Small intestine (tissue), 7 donors: ENCODE measurements around the gene GGA2. TPM values are rescaled to one million over a fixed set of nuclear protein-coding genes. Genes with fewer than 3 reads are reported as not detected.

ENCODE experiments used
- DNase-seq, 2 donors: peaks; one replicate each; pipeline versions ENCODE4 v3.0.0 to v3.0.0-alpha.2; 2013
- FAIRE-seq: peaks from 2 replicates; lab custom pipeline; 2012; peaks lifted over from hg19 to GRCh38; lab: Jason Lieb, UNC
- H3K27ac ChIP-seq, 3 donors: one replicate each; pipeline ENCODE4 v1.5.1; 2013; ENCODE audit warnings: low read length in 2 of 3, mild to moderate bottlenecking in 2 of 3, control low read depth in 1 of 3, inconsistent platforms in 1 of 3, low read depth in 1 of 3, moderate library complexity in 1 of 3
- H3K27me3 ChIP-seq, 3 donors: one replicate each; pipeline ENCODE4 v1.6.1; 2013; ENCODE audit warnings: low read length in 3 of 3, inconsistent platforms in 1 of 3; ENCODE audit not compliant: control insufficient read depth in 3 of 3, insufficient read depth in 3 of 3
- H3K36me3 ChIP-seq, 3 donors: one replicate each; pipeline ENCODE4 v1.6.1; 2013; ENCODE audit warnings: low read length in 3 of 3, inconsistent platforms in 1 of 3, low read depth in 1 of 3, mild to moderate bottlenecking in 1 of 3, moderate library complexity in 1 of 3; ENCODE audit not compliant: control insufficient read depth in 3 of 3, insufficient read depth in 2 of 3
- H3K4me1 ChIP-seq, 3 donors: one replicate each; pipeline ENCODE4 v1.6.1; 2013; ENCODE audit warnings: low read length in 2 of 3, inconsistent platforms in 1 of 3, low read depth in 1 of 3, mild to moderate bottlenecking in 1 of 3, moderate library complexity in 1 of 3; ENCODE audit not compliant: control insufficient read depth in 3 of 3, insufficient read depth in 2 of 3
- H3K4me3 ChIP-seq, 3 donors: one replicate each; pipeline ENCODE4 v1.5.1; 2013; ENCODE audit warnings: low read length in 3 of 3, control low read depth in 1 of 3, inconsistent platforms in 1 of 3, low read depth in 1 of 3, mild to moderate bottlenecking in 1 of 3, moderate library complexity in 1 of 3
- H3K9me3 ChIP-seq, 2 donors: one replicate each; pipeline ENCODE4 v1.6.1; 2013; ENCODE audit warnings: low read depth in 1 of 2, low read length in 1 of 2; ENCODE audit not compliant: control insufficient read depth in 2 of 2, insufficient read depth in 1 of 2
- WGBS, 3 donors: extraction: QIAGEN DNeasy Blood & Tissue Kit; methylation state at CpG; one replicate each; pipeline ENCODE4 v1.1.7; 2013; 5-methylcytosine and 5-hydroxymethylcytosine counted together
- polyA plus RNA-seq, 4 donors: library from polyadenylated mRNA; stranded (reverse) in 3 of 4; unstranded in 1 of 4; fragments of 200-250 nt in 3 of 4; fragments of 120-200 nt in 1 of 4; gene quantifications; one replicate each; pipeline versions ENCODE4 v1.2.1 to v1.2.3, GENCODE V29; 2013
- donor health status: healthy with polysubstance abuse.
- donor health status: control.
- donor health status: control.
- donor health status: Bipolar disorder and iron deficiency.
- donor health status: healthy.

Gene GGA2
- polyA plus RNA-seq, 4 donors, result 9.2 to 107 (median 11.1) TPM

DNA sequence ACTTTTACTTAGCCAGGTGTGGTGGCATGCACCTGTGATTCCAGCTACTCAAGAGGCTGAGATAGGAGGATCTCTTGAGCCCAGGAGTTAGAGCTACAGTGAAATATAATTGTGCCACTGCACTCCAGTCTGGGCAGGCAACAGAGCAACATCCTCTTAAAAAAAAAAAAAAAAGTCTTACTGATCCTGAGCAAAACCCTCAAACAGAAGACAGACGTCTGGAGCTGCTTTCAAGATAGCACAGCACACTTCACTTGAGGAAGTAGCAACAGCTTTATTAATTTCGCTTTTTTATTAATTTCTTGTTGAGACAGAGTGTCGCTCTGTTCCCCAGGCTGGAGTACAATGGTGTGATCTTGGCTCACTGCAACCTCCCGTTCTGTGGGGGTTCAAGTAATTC lies 10.2 kb upstream of the GGA2 start:
- peaks cover 7 to 37% (median 8%) of the 10 kb centered on the region in 3 donors for H3K36me3 ChIP-seq
- no peaks in the 10 kb centered on the region for H3K27me3 ChIP-seq
- peak overlapping the region in 1 of 3 donors; percentile 44 for H3K27ac ChIP-seq
- no peaks in the 10 kb centered on the region for H3K9me3 ChIP-seq
- 83 to 88% (median 85%) methylated on average over 4 of the region's 4 CpGs for whole genome bisulfite sequencing, 3 donors
- H3K4me1 ChIP-seq, result no peaks in the 10 kb centered on the region
- no peak for FAIRE-seq
- no peak overlapping the region for H3K4me3 ChIP-seq
- no peak for DNase-seq

DNA sequence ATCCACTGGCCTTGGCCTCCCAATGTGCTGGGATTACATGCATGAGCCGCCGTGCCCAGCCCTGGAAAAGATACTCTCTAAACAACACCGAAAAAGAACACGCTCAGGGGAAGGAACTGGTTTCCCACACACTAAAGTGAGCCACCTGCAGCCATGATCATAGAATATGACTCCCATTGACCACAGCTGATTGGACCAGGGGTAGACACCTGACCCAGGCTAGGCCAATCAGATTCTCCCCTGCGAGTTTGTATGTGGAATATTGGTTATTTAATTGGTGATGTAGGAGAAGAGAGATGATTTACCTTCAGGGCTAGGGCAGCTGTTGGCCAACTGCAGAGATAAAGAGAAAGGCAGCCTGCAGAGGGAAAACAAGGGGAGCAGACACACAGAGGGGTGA lies 9.0 kb upstream of the GGA2 start:
- no peaks in the 10 kb centered on the region for H3K9me3 ChIP-seq
- FAIRE-seq (no peak), DNase-seq (no peak)
- peaks cover 7 to 29% (median 8%) of the 10 kb centered on the region in 3 donors for H3K36me3 ChIP-seq
- no peak overlapping the region for H3K27ac ChIP-seq
- WGBS, 3 donors, result 94 to 99% (median 97%) methylated on average over 5 of the region's 5 CpGs
- H3K27me3 ChIP-seq, result no peaks in the 10 kb centered on the region
- H3K4me1 ChIP-seq, result no peaks in the 10 kb centered on the region
- no peak overlapping the region for H3K4me3 ChIP-seq

DNA sequence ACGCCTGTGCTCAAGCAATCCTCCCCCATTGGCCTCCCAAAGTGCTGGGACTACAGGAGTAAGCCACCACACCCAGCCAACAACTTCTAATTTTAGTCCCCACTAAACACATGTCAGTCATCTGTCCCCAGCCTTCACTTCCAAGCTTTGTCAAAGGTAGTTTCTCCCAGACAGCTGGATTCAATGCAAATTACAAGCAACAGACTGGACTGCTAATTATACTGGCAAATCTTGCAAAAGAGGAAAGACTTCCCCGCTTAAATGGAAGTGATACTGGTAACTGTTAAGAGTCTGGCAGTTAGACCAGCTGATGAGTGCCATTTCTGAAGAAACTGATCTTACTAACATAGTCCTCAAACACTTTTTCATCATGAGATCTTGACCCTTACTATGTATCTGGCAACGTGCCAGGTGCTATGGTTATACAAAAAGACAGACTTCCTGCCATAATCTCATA lies 8.2 kb upstream of the GGA2 start:
- no peak for FAIRE-seq

DNA sequence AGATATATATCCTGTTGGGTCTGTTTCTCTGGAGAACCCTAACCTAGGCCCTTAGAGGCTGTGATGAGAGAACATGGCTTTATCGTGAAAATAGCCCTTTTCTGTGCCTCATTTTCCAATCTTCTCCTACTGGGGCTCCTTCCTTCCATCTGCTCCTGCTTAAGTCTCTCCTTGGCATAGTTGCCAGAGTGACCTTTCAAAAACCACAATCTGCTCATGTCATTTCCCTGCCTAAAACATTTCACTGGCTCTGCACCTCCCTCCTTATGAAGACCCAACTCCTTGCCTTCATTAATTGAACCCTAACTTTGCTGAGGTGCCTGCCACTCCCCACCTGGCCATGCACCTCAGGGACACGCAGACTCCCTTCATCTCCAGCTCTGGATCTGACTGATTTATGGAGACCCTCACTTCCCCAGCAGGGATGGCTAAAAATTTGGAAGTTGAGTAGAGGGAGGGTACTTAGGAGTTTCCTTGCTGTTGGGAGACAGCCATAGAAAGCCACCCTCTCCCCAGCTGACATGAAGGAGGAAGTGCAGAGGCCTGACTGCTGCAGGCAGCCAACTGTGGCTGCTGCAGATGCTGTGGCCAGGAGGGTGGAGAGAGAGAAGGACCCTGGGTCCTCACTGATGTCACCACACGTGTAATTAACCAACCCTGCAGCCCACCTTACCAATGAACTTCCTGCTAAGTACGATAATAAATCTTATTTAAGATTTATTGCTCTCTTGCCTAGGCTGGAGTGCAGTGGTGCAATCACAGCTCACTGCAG lies 6.3 kb upstream of the GGA2 start:
- no peak for FAIRE-seq
- 74 to 84% (median 79%) methylated on average over 4 of the region's 4 CpGs for WGBS, 3 donors
- H3K9me3 ChIP-seq, result no peaks in the 10 kb centered on the region
- no peaks in the 10 kb centered on the region for H3K4me1 ChIP-seq
- H3K36me3 ChIP-seq, result peaks cover 0 to 13% (median 2%) of the 10 kb centered on the region in 3 donors
- no peak overlapping the region for H3K27ac ChIP-seq
- no peak overlapping the region for H3K4me3 ChIP-seq
- DNase-seq, result no peak
- no peaks in the 10 kb centered on the region for H3K27me3 ChIP-seq

More for the DNA sequence above, 8.2 kb upstream of the GGA2 start:
- peaks cover 3 to 22% (median 7%) of the 10 kb centered on the region in 3 donors for H3K36me3 ChIP-seq
- H3K27ac ChIP-seq, result no peak overlapping the region
- no peaks in the 10 kb centered on the region for H3K27me3 ChIP-seq
- H3K4me3 ChIP-seq, result no peak overlapping the region
- H3K9me3 ChIP-seq, result no peaks in the 10 kb centered on the region
- no peak for DNase-seq
- WGBS, 3 donors, result 71 to 86% (median 72%) methylated on average over 3 of the region's 3 CpGs
- no peaks in the 10 kb centered on the region for H3K4me1 ChIP-seq

DNA sequence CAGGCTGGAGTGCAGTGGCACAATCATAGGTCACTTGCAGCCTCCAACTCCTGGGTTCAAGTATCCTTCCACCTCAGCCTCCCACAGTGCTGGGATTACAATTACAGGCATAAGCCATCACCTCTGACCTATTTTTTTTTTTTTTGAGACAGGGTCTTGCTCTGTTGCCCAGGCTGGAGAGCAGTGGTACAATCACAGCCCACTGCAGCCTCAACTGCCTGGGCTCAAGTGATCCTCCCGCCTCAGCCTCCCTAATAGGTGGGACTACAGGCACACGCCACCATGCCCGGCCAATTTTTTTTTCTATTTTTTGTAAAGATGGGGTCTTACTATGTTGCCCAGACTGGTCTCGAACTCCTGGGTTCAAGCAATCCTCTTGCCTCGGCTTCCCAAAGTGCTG lies 5.6 kb upstream of the GGA2 start:
- H3K9me3 ChIP-seq, result no peaks in the 10 kb centered on the region
- no peaks in the 10 kb centered on the region for H3K27me3 ChIP-seq
- WGBS, 3 donors, result 97% methylated on average over 5 of the region's 5 CpGs
- peaks cover 0 to 12% (median 2%) of the 10 kb centered on the region in 3 donors for H3K36me3 ChIP-seq
- FAIRE-seq (no peak), DNase-seq (no peak)
- H3K27ac ChIP-seq, result no peak overlapping the region
- H3K4me3 ChIP-seq, result no peak overlapping the region
- no peaks in the 10 kb centered on the region for H3K4me1 ChIP-seq

DNA sequence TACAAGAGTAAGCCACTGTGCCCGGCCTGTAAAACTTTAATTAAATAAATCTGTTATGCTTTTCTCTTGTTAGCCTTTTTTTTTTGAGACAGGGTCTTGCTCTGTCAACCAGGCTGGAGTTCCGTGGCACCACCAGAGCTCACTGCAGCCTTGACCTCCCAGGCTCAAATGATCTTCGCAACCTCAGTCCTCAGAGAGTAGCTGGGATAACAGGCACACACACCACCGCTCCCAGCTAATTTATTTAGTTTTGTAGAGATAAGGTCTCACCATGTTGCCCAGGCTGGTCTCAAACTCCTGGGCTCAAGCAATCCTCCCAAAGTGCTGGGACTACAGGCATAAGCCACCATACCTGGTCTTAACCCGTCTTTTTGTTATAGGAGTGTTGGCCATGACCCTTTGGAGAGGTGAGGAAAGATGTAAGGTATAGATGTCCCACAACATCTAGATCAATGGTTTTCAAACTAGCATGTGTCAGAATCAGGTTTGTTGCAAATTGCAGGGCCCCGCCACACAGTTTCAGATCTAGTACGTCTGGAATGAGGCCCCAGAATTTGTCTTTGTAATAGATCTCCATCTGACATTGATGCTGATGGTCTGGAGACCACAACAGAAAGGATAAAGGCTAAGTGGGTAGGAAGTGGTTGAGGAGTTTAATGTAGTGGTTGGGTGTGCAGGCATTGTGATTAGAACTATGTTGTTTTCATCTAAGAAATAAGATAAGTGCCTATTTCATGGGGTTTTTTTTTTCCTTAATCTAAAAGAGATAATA lies 4.3 kb upstream of the GGA2 start:
- FAIRE-seq, result no peak
- DNase-seq, result no peak
- no peaks in the 10 kb centered on the region for H3K9me3 ChIP-seq
- no peak overlapping the region for H3K27ac ChIP-seq
- no peaks in the 10 kb centered on the region for H3K4me1 ChIP-seq
- H3K4me3 ChIP-seq, result no peak overlapping the region
- peaks cover 0 to 8% (median 2%) of the 10 kb centered on the region in 3 donors for H3K36me3 ChIP-seq
- H3K27me3 ChIP-seq, result no peaks in the 10 kb centered on the region
- WGBS, 3 donors, result 82 to 84% (median 84%) methylated on average over 7 of the region's 7 CpGs

DNA sequence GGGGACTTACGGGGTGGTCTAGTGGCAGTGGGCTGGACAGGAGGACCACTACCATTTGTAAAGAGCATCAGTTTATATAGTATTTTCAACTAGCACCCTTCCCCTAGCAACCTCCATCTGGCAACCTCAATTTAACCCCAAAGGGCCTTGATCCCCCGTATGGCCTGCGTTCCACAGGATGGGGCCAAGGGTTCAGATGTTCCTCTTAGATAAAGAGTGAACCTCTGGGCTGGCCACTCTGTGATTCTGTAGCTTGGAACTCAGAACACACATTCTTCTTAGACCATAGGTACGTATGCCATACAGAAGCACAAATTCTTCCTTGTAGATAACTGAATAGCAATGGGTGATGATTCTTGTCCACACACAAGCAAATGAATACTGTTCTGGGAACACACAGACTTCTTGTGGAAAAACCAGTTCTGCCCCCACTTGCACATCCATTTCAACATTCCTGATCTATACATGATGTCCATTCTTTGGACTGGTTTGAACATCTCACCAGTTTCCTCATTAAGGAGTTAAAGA lies 1.9 kb upstream of the GGA2 start:
- no peak overlapping the region for H3K4me3 ChIP-seq
- 80 to 89% (median 86%) methylated on average over 4 of the region's 4 CpGs for WGBS, 3 donors
- no peak for FAIRE-seq
- no peaks in the 10 kb centered on the region for H3K27me3 ChIP-seq
- no peak overlapping the region for H3K27ac ChIP-seq
- H3K4me1 ChIP-seq, result peaks cover 0 to 1% (median 0%) of the 10 kb centered on the region in 3 donors
- no peak for DNase-seq
- no peaks in the 10 kb centered on the region for H3K9me3 ChIP-seq
- peaks cover 0 to 5% (median 2%) of the 10 kb centered on the region in 3 donors for H3K36me3 ChIP-seq

DNA sequence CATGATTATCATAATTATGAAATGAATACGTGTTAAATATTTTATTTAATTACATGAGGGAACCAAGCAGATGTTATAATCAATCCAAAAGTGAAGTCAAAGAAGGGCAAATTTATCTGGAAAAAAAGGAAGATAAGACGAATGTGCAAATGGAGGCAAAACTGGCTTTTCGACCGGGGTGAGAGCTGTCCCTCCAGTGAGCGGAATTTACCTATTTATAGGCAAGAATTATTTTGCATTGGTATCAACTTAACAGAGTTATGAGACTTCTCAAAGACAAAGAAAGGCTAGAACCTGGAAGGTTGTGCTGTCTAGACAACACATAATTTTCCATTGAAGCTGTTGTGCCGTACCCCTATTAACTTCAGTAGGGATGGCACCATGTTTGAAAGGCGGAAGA lies 1.4 kb upstream of the GGA2 start:
- DNase-seq (no peak), FAIRE-seq (no peak)
- no peak overlapping the region for H3K27ac ChIP-seq
- peaks cover 0 to 7% (median 2%) of the 10 kb centered on the region in 3 donors for H3K36me3 ChIP-seq
- WGBS, 3 donors, result 91 to 93% (median 93%) methylated on average over 7 of the region's 7 CpGs
- H3K27me3 ChIP-seq, result no peaks in the 10 kb centered on the region
- no peaks in the 10 kb centered on the region for H3K9me3 ChIP-seq
- H3K4me1 ChIP-seq, result peaks cover 0 to 1% (median 0%) of the 10 kb centered on the region in 3 donors
- no peak overlapping the region for H3K4me3 ChIP-seq
